Stimulated activated CD8-positive, alpha-beta memory T cell treated with anti-CD3 and anti-CD28 coated beads, Interleukin-7, amount 100 ng/mL, for 24 hours (primary cell): Measurements from ENCODE around the gene SLCO2A1.

Source experiments
- DNase-seq: peaks from one replicate; pipeline ENCODE4 v3.0.0-alpha.2; 2020; ENCODE audit warnings: low read depth

SLCO2A1 gene

GRCh38 chr3:133999891-134000685, 29.6 kb downstream of the SLCO2A1 start:
- DNase-seq: no peak

GRCh38 chr3:133998691-133999241, 31.0 kb downstream of the SLCO2A1 start:
- no peak for DNase-seq

- DNase-seq: no peak
Observed at GRCh38 chr3:133997871-133998635, 31.7 kb downstream of the SLCO2A1 start.

- no peak for DNase-seq
Observed at GRCh38 chr3:133996996-133997395, 32.7 kb downstream of the SLCO2A1 start.

GRCh38 chr3:133996251-133996661, 33.5 kb downstream of the SLCO2A1 start:
- no peak for DNase-seq

GRCh38 chr3:133995264-133995663, 34.5 kb downstream of the SLCO2A1 start:
- DNase-seq: no peak

GRCh38 chr3:133994166-133994890, 35.4 kb downstream of the SLCO2A1 start:
- no peak for DNase-seq

- no peak for DNase-seq
Observed at GRCh38 chr3:133992951-133993620, 36.6 kb downstream of the SLCO2A1 start.

- DNase-seq: no peak
Observed at GRCh38 chr3:133992381-133992780, 37.3 kb downstream of the SLCO2A1 start.

- DNase-seq: no peak
Observed at GRCh38 chr3:133991637-133992036, 38.1 kb downstream of the SLCO2A1 start.

- no peak for DNase-seq
Observed at GRCh38 chr3:133991209-133991608, 38.5 kb downstream of the SLCO2A1 start.

GRCh38 chr3:133989936-133990702, 39.6 kb downstream of the SLCO2A1 start:
- no peak for DNase-seq

GRCh38 chr3:133988631-133989161, 41.0 kb downstream of the SLCO2A1 start:
- no peak for DNase-seq

GRCh38 chr3:133987948-133988484, 41.7 kb downstream of the SLCO2A1 start:
- no peak for DNase-seq

GRCh38 chr3:133987136-133987535, 42.6 kb downstream of the SLCO2A1 start:
- DNase-seq: no peak

- no peak for DNase-seq
Observed at GRCh38 chr3:133986311-133986710, 43.4 kb downstream of the SLCO2A1 start.

- DNase-seq: no peak
Observed at GRCh38 chr3:133984975-133985374, 44.8 kb downstream of the SLCO2A1 start.

GRCh38 chr3:133983576-133984560, 45.9 kb downstream of the SLCO2A1 start:
- DNase-seq: no peak

- DNase-seq: no peak
Observed at GRCh38 chr3:133983126-133983525, 46.6 kb downstream of the SLCO2A1 start.
